HEK293T (cell line): ENCODE results near the gene ZNF564.

ENCODE experiments used
- ARNT ChIP-seq: fragments of 450-650 bp; IDR thresholded peaks from 2 replicates; pipeline ENCODE4 v1.6.1; 2017; ENCODE audit warnings: mild to moderate bottlenecking
- ELF4 ChIP-seq: fragments of 450-650 bp; IDR thresholded peaks from 2 replicates; pipeline ENCODE4 v1.6.1; 2017; ENCODE audit warnings: antibody characterized with exemption
- FOXK2 ChIP-seq: fragments of 450-650 bp; IDR thresholded peaks from 2 replicates; pipeline ENCODE4 v1.6.1; 2016; ENCODE audit warnings: mild to moderate bottlenecking
- FOXM1 ChIP-seq: fragments of 450-650 bp; IDR thresholded peaks from 2 replicates; pipeline ENCODE4 v1.6.1; 2017; ENCODE audit warnings: mild to moderate bottlenecking, borderline replicate concordance
- L3MBTL2 ChIP-seq: fragments of 450-650 bp; conservative IDR thresholded peaks from 2 replicates; pipeline ENCODE4 v1.6.1; 2016; ENCODE audit warnings: mild to moderate bottlenecking
- SUZ12 ChIP-seq: fragments of 450-650 bp; IDR thresholded peaks from 2 replicates; pipeline ENCODE4 v1.6.1; 2016; ENCODE audit warnings: mild to moderate bottlenecking
- TARDBP ChIP-seq: fragments of 450-650 bp; IDR thresholded peaks from 2 replicates; pipeline ENCODE4 v1.6.1; 2016
- ZNF384 ChIP-seq: fragments of 450-650 bp; IDR thresholded peaks from 2 replicates; pipeline ENCODE4 v1.6.1; 2016

GRCh38 chr19:12574036-12574435, 22.8 kb upstream of the ZNF564 start:
- TF ChIP-seq FOXK2 = no peak
- no peak for TF ChIP-seq ZNF384
- TF ChIP-seq SUZ12 = no peak
- no peak for TF ChIP-seq ELF4
- TF ChIP-seq ARNT = no peak
- no peak for TF ChIP-seq FOXM1
- no peak for TF ChIP-seq L3MBTL2
- TF ChIP-seq TARDBP = no peak
